HepG2 (cell line): Measurements from ENCODE around the gene CDH19. TPM values are rescaled to one million over a fixed set of nuclear protein-coding genes. Genes with fewer than 3 reads are reported as not detected.

ENCODE experiments used
- ATAC-seq: fragments of 200-7000 bp; cut with Tn5 transposase; 3 replicates; pipeline ENCODE4 v1.9.1; 2020; ENCODE audit warnings: mild to moderate bottlenecking, moderate library complexity
- BruUV-seq: library from RNA; stranded (reverse); fragments of 400-500 nt; replicated peaks from 2 replicates; lab custom pipeline; 2021; lab: Mats Ljungman, UMichigan
- CTCF ChIA-PET: fragments of 300-600 bp; formaldehyde crosslinking; extraction: SDS; loops from one replicate; lab custom pipeline; 2021; ENCODE audit warnings: low total read pairs, inconsistent platforms, low intra/inter-chr PET ratio; lab: Yijun Ruan, JAX
- POLR2A ChIA-PET: fragments of 350-600 bp; sonication (Branson Sonifier 250); formaldehyde crosslinking; loops from one replicate; lab custom pipeline; 2020; ENCODE audit warnings: antibody characterized with exemption, inconsistent platforms; lab: Yijun Ruan, JAX
- DNase-seq: peaks from one replicate; pipeline ENCODE4 v3.0.0-alpha.2; 2015; ENCODE audit warnings: low spot score
- FAIRE-seq: peaks from 3 replicates; lab custom pipeline; 2011; peaks lifted over from hg19 to GRCh38; lab: Jason Lieb, UNC
- H2AFZ ChIP-seq: one replicate; pipeline ENCODE4 v1.6.1; 2011; ENCODE audit warnings: low read length, inconsistent platforms
- H3K27ac ChIP-seq: fragments of 300-600 bp; 3 replicates; pipeline ENCODE4 v1.8.0; 2011; ENCODE audit warnings: mixed run types, mild to moderate bottlenecking, mixed read lengths, low read length, inconsistent platforms; ENCODE audit not compliant: insufficient read depth; ENCODE audit errors: extremely low read length
- H3K27me3 ChIP-seq, 2 experiments: fragments of 200-600 bp in 1 of 2; 2 replicates in 1 of 2; 3 replicates in 1 of 2; pipeline versions ENCODE4 v1.6.0 to v1.8.0; 2011; ENCODE audit warnings: low read length in 2 of 2, mild to moderate bottlenecking in 2 of 2, moderate library complexity in 2 of 2, inconsistent platforms in 1 of 2; ENCODE audit not compliant: insufficient read depth in 2 of 2, control insufficient read depth in 1 of 2
- H3K36me3 ChIP-seq, 2 experiments: fragments of 200-600 bp in 1 of 2; replicated peaks in 1 of 2; 2 replicates in 1 of 2; 3 replicates in 1 of 2; pipeline versions ENCODE4 v1.5.1 to v1.8.0; 2011; ENCODE audit warnings: low read length in 2 of 2, inconsistent platforms in 1 of 2; ENCODE audit not compliant: insufficient read depth in 2 of 2, control insufficient read depth in 1 of 2
- H3K4me1 ChIP-seq: 2 replicates; pipeline ENCODE4 v1.5.1; 2012; ENCODE audit warnings: low read length, inconsistent platforms; ENCODE audit not compliant: insufficient read depth
- H3K4me2 ChIP-seq: 2 replicates; pipeline ENCODE4 v1.6.0; 2011; ENCODE audit warnings: low read depth, low read length, inconsistent platforms
- H3K4me3 ChIP-seq, 3 experiments: fragments of 200-600 bp in 1 of 3; sonication (generic), shearing (Covaris generic) in 1 of 3; replicated peaks in 1 of 3; 2 replicates each; pipeline ENCODE4 v1.5.1; 2011 to 2016; ENCODE audit warnings: low read length in 3 of 3, inconsistent platforms in 2 of 3, low read depth in 2 of 3, mild to moderate bottlenecking in 2 of 3, control low read depth in 1 of 3, mixed read lengths in 1 of 3; ENCODE audit not compliant: insufficient read depth in 1 of 3
- H3K79me2 ChIP-seq: one replicate; pipeline ENCODE4 v1.6.1; 2011; ENCODE audit warnings: low read length, inconsistent platforms; ENCODE audit not compliant: insufficient read depth
- H3K9ac ChIP-seq: 2 replicates; pipeline ENCODE4 v1.6.0; 2011; ENCODE audit warnings: mild to moderate bottlenecking, low read depth, low read length, inconsistent platforms; ENCODE audit not compliant: insufficient read depth
- H3K9me3 ChIP-seq: 2 replicates; pipeline ENCODE4 v1.5.1; 2012; ENCODE audit warnings: mild to moderate bottlenecking, low read length
- H4K20me1 ChIP-seq: 2 replicates; pipeline ENCODE4 v1.6.0; 2011; ENCODE audit warnings: inconsistent platforms, mild to moderate bottlenecking, low read length, moderate library complexity; ENCODE audit not compliant: insufficient read depth
- AHDC1 ChIP-seq: sonication (generic); formaldehyde crosslinking; IDR thresholded peaks from 2 replicates; pipeline ENCODE4 v1.5.1; 2020; ENCODE audit warnings: mild to moderate bottlenecking, missing genetic modification reagents, borderline replicate concordance
- FOXC1 ChIP-seq: sonication (generic); formaldehyde crosslinking; IDR thresholded peaks from 2 replicates; pipeline ENCODE4 v1.8.0; 2022; ENCODE audit warnings: mild to moderate bottlenecking, missing genetic modification reagents, borderline replicate concordance
- HOXD1 ChIP-seq: sonication (generic); formaldehyde crosslinking; IDR thresholded peaks from 2 replicates; pipeline ENCODE4 v1.5.0; 2020; ENCODE audit warnings: missing genetic modification reagents
- MTF1 ChIP-seq: sonication (generic); formaldehyde crosslinking; IDR thresholded peaks from 2 replicates; pipeline ENCODE4 v1.5.0; 2020; ENCODE audit warnings: missing genetic modification reagents
- NR1H2 ChIP-seq: sonication (generic); formaldehyde crosslinking; IDR thresholded peaks from 2 replicates; pipeline ENCODE4 v1.8.1; 2022; ENCODE audit warnings: low read depth, missing genetic modification reagents, borderline replicate concordance
- NR2F1 ChIP-seq, 2 experiments: fragments of 450-650 bp in 1 of 2; formaldehyde crosslinking in 1 of 2; IDR thresholded peaks; 2 replicates each; pipeline versions ENCODE4 v1.5.0 to v1.6.1; 2016 to 2020; ENCODE audit warnings: mild to moderate bottlenecking in 1 of 2, missing compliant biosample characterization in 1 of 2, missing genetic modification reagents in 1 of 2, moderate library complexity in 1 of 2
- PLRG1 ChIP-seq: fragments of 450-650 bp; conservative IDR thresholded peaks from 2 replicates; pipeline ENCODE4 v1.6.1; 2016
- PRMT3 ChIP-seq: sonication (generic); formaldehyde crosslinking; IDR thresholded peaks from 2 replicates; pipeline ENCODE4 v1.8.1; 2022; ENCODE audit warnings: low read depth, mild to moderate bottlenecking, moderate library complexity, missing genetic modification reagents, borderline replicate concordance
- ZBTB4 ChIP-seq: sonication (generic); formaldehyde crosslinking; IDR thresholded peaks from 2 replicates; pipeline ENCODE4 v1.4.0; 2020; ENCODE audit warnings: missing genetic modification reagents, mild to moderate bottlenecking, borderline replicate concordance
- ZMYM4 ChIP-seq: sonication (generic); formaldehyde crosslinking; IDR thresholded peaks from 2 replicates; pipeline ENCODE4 v1.8.1; 2023; ENCODE audit warnings: mild to moderate bottlenecking, missing genetic modification reagents
- ZNF317 ChIP-seq: sonication (generic); formaldehyde crosslinking; IDR thresholded peaks from 2 replicates; pipeline ENCODE4 v1.5.0; 2020; ENCODE audit warnings: mild to moderate bottlenecking, missing genetic modification reagents
- ZNF547 ChIP-seq: sonication (generic); formaldehyde crosslinking; IDR thresholded peaks from 2 replicates; pipeline ENCODE4 v1.5.1; 2020; ENCODE audit warnings: mild to moderate bottlenecking, missing genetic modification reagents
- ZNF619 ChIP-seq: sonication (generic); formaldehyde crosslinking; IDR thresholded peaks from 2 replicates; pipeline ENCODE4 v1.4.0; 2020; ENCODE audit warnings: mild to moderate bottlenecking, missing genetic modification reagents
- ZNF660 ChIP-seq: sonication (generic); formaldehyde crosslinking; IDR thresholded peaks from 2 replicates; pipeline ENCODE4 v1.5.1; 2020; ENCODE audit warnings: mild to moderate bottlenecking, low read depth, missing genetic modification reagents, borderline replicate concordance
- ZSCAN30 ChIP-seq: sonication (generic); formaldehyde crosslinking; IDR thresholded peaks from 2 replicates; pipeline ENCODE4 v1.5.0; 2020; ENCODE audit warnings: mild to moderate bottlenecking, missing genetic modification reagents
- WGBS: methylation state at CpG from one replicate; pipeline ENCODE4 v1.1.6; 2017; ENCODE audit warnings: low lambda C conversion rate; 5-methylcytosine and 5-hydroxymethylcytosine counted together
- in situ Hi-C: cut with HindIII; loops from 2 replicates; pipeline ENCODE4 v1.10.0; 2017; ENCODE audit warnings: low pct_unique_long_range_greater_than_20kb; ENCODE audit not compliant: extremely low pct_ligation_motif_present
- intact Hi-C: fragments of 100-400 bp; cut with micrococcal nuclease; formaldehyde crosslinking; loops from one replicate; pipeline ENCODE4 v1.10.0; 2022; ENCODE audit not compliant: unreplicated experiment
- polyA plus RNA-seq, 8 experiments: library from polyadenylated mRNA; depleted of rRNA in 3 of 8; stranded (reverse) in 7 of 8; unstranded in 1 of 8; fragments of >200 nt; fragmentation: Illumina TruSeq in 4 of 8; extraction: Trizol in 4 of 8; gene quantifications; 2 replicates each; pipeline versions ENCODE4 v1.2.1 to v1.2.3, GENCODE V29; 2011 to 2016; ENCODE audit warnings: low read depth in 4 of 8, missing spikeins in 1 of 8, mixed read lengths in 1 of 8; ENCODE audit not compliant: insufficient read depth in 1 of 8
- total RNA-seq, 5 experiments: library from RNA; depleted of rRNA; stranded (reverse); fragments of >200 nt; fragmentation: Illumina TruSeq; extraction: Trizol; gene quantifications; 2 replicates each; pipeline ENCODE4 v1.2.3, GENCODE V29; 2016; ENCODE audit warnings: low read depth in 1 of 5
- TF ChIP-seq, protein P1 (sequence below): sonication (generic); formaldehyde crosslinking; IDR thresholded peaks from 2 replicates; pipeline ENCODE4 v1.4.0; 2020; ENCODE audit warnings: missing genetic modification reagents, mild to moderate bottlenecking, borderline replicate concordance

The CDH19 gene
- total and polyA plus RNA-seq, 2 of the 13 experiments (the other 11 are each of a cell fraction or from before 2014, with no cell fraction given): not detected

- in situ Hi-C loops: no loop called here
- TF ChIP-seq NR1H2: no peak
- TF ChIP-seq ZNF317: no peak
- TF ChIP-seq MTF1: no peak
- TF ChIP-seq, protein P1, sequence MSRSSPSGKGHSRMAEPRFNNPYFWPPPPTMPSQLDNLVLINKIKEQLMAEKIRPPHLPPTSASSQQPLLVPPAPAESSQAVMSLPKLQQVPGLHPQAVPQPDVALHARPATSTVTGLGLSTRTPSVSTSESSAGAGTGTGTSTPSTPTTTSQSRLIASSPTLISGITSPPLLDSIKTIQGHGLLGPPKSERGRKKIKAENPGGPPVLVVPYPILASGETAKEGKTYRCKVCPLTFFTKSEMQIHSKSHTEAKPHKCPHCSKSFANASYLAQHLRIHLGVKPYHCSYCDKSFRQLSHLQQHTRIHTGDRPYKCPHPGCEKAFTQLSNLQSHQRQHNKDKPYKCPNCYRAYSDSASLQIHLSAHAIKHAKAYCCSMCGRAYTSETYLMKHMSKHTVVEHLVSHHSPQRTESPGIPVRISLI (CRISPR knock-in tag): no peak
- TF ChIP-seq ZNF660: no peak
- no peak for TF ChIP-seq HOXD1 (CRISPR knock-in tag)
- TF ChIP-seq ZNF547: no peak
- no peak for TF ChIP-seq PRMT3 (CRISPR knock-in tag)
- no peak for TF ChIP-seq ZMYM4 (CRISPR knock-in tag)
- TF ChIP-seq ZNF619 (CRISPR knock-in tag): no peak
- no peak for TF ChIP-seq NR2F1 (CRISPR knock-in tag; IDR thresholded peaks at IDR 0.05)
- TF ChIP-seq PLRG1: no peak
- no peak for TF ChIP-seq ZBTB4 (CRISPR knock-in tag)
- no peak for TF ChIP-seq FOXC1 (CRISPR knock-in tag)
- no peak for TF ChIP-seq AHDC1 (CRISPR knock-in tag)
- TF ChIP-seq ZSCAN30 (CRISPR knock-in tag): no peak
These were observed 19.9 kb upstream of the CDH19 start for GRCh38 chr18:66623821-66624220.

More at GRCh38 chr18:66623821-66624220, 19.9 kb upstream of the CDH19 start:
- H3K9ac ChIP-seq: no peak overlapping the region
- H3K9me3 ChIP-seq: no peaks in the 10 kb centered on the region
- H3K4me2 ChIP-seq: no peak overlapping the region
- 2% methylated on average over 1 of the region's 1 CpG for WGBS
- H3K27me3 ChIP-seq: no peaks in the 10 kb centered on the region
- H3K36me3 ChIP-seq: no peaks in the 10 kb centered on the region
- H3K4me3 ChIP-seq: no peak overlapping the region
- intact Hi-C loops: no loop called here
- no peak overlapping the region for H3K27ac ChIP-seq
- BruUV-seq: no TSS peak
- DNase-seq (no peak), ATAC-seq (no peak), FAIRE-seq (no peak)
- no peaks in the 10 kb centered on the region for H4K20me1 ChIP-seq
- no peak overlapping the region for H2AFZ ChIP-seq
- no peaks in the 10 kb centered on the region for H3K79me2 ChIP-seq
- H3K4me1 ChIP-seq: no peaks in the 10 kb centered on the region
- ChIA-PET POLR2A (no interaction called here), CTCF (no interaction called here)
